K562 treated with DMSO at 1 percent for 12 hours (cell line): ENCODE data around the gene PCDHGA9. TPM values are rescaled to one million over a fixed set of nuclear protein-coding genes. Genes with fewer than 3 reads are reported as not detected.

Experiments used
- total RNA-seq: library from RNA; unstranded; fragments of 300-600 nt; gene quantifications from 2 replicates; pipeline ENCODE4 v1.2.3, GENCODE V29; 2022; ENCODE audit not compliant: insufficient read depth

Gene PCDHGA9
- 0.39 TPM in 1 of 2 replicates, not detected in the other for total RNA-seq

GRCh38 chr5:141402553-141403243 lies at the start of gene PCDHGA9:
PCDHGA9 (plus strand) TSS chr5:141402778; CDS start chr5:141402953, 175 bp downstream.

GRCh38 chr5:141354900-141355469 lies 47.6 kb upstream of the PCDHGA9 start, which contains the start of gene PCDHGA4:
PCDHGA4 (plus strand) TSS chr5:141355021; CDS start chr5:141355108, 87 bp downstream.

GRCh38 chr5:141359790-141360426 lies 42.7 kb upstream of the PCDHGA9 start, which contains the start of gene PCDHGB2:
PCDHGB2 (plus strand) TSS chr5:141359994; CDS start chr5:141360136, 142 bp downstream.

DNA sequence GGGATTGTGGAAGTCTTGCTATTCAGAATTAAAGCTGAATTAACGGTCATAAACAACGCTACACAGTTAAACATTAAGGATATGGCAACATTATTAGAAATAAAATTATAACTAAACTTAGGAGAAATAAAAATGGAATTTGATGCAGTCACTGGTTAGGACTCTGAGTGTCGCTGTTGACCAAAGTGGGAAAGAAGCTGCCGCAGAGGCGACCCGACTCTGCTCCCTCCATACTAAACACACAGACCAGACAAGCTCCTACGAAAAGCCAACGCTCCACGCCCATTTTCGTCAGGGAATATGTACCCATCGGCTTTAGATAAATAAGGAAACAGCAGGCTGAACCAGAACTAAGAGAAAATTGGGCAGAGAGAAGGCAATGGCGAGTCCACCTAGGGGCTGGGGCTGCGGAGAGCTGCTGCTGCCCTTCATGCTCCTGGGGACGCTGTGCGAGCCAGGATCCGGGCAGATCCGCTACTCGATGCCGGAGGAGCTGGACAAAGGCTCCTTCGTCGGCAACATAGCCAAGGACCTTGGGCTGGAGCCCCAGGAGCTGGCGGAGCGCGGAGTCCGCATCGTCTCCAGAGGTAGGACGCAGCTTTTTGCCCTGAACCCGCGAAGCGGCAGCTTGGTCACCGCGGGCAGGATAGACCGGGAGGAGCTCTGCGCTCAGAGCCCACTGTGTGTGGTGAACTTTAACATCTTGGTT lies 38.5 kb upstream of the PCDHGA9 start, which contains the start of gene PCDHGA5:
Gene PCDHGA5 (plus strand): TSS at position 211 of the 709 bp plus-strand sequence. CDS start 169 bp downstream, at position 380.

GRCh38 chr5:141369994-141370848 lies 32.4 kb upstream of the PCDHGA9 start, which contains the start of gene PCDHGB3:
PCDHGB3 (plus strand) TSS chr5:141370242; CDS start chr5:141370395, 153 bp downstream.

GRCh38 chr5:141373673-141374317 lies 28.8 kb upstream of the PCDHGA9 start, which contains the start of gene PCDHGA6:
PCDHGA6 (plus strand) TSS chr5:141373891; CDS start chr5:141374084, 193 bp downstream.

GRCh38 chr5:141382469-141383294 lies 19.9 kb upstream of the PCDHGA9 start, which contains the start of gene PCDHGA7:
PCDHGA7 (plus strand) TSS chr5:141382742; CDS start chr5:141382900, 158 bp downstream.

DNA sequence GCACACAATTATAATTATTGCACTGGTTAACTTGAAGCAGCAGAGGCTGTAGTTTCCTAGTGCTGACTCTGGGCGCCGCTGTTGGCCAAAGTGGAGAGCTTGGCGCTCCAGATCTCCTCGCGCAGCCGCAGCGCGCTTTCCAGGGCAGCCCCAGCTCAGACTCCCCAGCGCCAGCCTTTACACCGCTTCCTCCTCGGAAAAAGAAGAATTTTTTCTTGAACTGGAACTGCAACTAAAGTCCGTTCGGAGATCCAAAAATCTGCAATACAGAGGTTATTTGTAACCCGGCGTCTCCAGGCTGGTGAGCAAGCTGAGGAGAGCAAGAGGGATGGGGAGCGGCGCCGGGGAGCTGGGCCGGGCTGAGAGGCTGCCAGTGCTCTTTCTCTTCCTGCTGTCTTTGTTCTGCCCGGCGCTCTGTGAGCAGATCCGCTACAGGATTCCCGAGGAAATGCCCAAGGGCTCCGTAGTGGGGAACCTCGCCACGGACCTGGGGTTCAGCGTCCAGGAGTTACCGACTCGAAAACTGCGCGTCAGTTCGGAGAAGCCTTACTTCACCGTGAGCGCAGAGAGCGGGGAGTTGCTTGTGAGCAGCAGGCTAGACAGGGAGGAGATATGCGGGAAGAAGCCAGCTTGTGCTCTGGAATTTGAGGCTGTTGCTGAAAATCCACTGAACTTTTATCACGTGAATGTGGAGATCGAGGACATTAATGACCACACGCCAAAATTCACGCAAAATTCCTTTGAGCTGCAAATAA lies 14.8 kb upstream of the PCDHGA9 start, which contains the start of gene PCDHGB4:
Gene PCDHGB4 (plus strand): TSS at position 142 of the 755 bp plus-strand sequence. CDS start 187 bp downstream, at position 329.

DNA sequence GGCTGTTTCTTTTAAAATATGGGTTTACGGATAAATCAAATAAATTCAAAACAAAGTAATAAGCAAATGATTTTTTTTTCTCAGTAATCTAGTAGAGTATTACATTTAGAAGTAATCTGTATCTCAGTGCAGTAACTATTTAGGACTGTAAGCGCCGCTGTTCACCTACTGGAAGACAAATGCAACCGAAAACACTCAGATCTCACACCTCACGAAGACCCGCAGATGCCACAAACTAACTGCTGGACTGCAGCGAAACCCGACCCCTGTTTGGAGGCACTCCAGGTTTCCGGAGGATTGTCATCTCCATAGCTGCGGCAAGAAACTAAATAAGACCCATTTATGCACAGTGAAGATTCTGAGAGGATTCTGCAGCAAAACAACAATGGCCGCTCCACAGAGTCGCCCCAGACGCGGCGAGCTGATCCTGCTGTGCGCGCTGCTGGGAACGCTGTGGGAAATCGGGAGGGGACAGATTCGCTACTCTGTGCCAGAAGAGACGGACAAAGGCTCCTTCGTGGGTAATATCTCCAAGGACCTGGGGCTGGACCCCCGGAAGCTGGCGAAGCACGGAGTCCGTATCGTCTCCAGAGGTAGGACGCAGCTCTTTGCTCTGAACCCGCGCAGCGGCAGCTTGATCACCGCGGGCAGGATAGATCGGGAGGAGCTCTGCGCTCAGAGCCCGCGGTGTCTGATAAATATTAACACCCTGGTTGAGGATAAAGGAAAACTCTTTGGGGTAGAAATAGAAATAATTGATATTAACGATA lies 10.0 kb upstream of the PCDHGA9 start, which contains the start of gene PCDHGA8:
Gene PCDHGA8 (plus strand): TSS at position 205 of the 770 bp plus-strand sequence. CDS start 181 bp downstream, at position 386.

DNA sequence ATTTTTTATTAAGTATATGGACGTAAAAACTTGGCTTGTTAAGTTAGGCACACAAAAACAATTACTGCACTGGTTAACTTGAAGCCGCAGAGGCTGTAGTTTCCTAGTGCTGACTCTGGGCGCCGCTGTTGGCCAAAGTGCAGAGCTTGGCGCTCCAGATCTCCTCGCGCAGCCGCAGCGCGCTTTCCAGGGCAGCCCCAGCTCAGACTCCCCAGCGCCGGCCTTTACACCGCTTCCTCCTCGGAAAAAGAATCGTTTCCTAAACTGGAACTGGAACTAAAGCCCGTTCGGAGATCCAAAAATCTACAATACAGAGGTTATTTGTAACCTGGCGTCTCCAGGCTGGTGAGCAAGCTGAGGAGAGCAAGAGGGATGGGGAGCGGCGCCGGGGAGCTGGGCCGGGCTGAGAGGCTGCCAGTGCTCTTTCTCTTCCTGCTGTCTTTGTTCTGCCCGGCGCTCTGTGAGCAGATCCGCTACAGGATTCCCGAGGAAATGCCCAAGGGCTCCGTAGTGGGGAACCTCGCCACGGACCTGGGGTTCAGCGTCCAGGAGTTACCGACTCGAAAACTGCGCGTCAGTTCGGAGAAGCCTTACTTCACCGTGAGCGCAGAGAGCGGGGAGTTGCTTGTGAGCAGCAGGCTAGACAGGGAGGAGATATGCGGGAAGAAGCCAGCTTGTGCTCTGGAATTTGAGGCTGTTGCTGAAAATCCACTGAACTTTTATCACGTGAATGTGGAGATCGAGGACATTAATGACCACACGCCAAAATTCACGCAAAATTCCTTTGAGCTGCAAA lies 4.6 kb upstream of the PCDHGA9 start, which contains the start of gene PCDHGB5:
Gene PCDHGB5 (plus strand): TSS at position 192 of the 796 bp plus-strand sequence. CDS start 181 bp downstream, at position 373.

DNA sequence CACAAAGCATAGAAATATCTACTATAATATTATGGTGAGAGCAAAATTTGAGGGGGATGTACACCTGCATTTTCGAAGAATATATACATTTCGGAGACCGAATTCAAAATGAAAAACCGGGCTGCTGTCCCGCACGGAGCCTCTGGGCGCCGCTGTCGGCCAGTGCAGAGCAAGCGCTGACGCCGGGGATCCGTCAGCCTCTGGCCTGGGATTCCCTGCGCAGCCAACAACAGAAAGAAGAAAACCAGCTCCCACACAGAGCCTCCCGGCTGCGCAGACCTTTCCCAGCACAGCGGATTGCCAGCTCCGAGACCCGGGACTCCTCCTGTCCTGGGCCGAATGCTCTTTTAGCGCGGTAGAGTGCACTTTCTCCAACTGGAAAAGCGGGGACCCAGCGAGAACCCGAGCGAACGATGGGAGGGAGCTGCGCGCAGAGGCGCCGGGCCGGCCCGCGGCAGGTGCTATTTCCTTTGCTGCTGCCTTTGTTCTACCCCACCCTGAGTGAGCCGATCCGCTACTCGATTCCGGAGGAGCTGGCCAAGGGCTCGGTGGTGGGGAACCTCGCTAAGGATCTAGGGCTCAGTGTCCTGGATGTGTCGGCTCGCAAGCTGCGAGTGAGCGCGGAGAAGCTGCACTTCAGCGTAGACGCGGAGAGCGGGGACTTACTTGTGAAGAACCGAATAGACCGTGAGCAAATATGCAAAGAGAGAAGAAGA lies 5.4 kb downstream of the PCDHGA9 start, which contains the start of gene PCDHGB6:
Gene PCDHGB6 (plus strand): TSS at position 232 of the 716 bp plus-strand sequence. CDS start 182 bp downstream, at position 414.

DNA sequence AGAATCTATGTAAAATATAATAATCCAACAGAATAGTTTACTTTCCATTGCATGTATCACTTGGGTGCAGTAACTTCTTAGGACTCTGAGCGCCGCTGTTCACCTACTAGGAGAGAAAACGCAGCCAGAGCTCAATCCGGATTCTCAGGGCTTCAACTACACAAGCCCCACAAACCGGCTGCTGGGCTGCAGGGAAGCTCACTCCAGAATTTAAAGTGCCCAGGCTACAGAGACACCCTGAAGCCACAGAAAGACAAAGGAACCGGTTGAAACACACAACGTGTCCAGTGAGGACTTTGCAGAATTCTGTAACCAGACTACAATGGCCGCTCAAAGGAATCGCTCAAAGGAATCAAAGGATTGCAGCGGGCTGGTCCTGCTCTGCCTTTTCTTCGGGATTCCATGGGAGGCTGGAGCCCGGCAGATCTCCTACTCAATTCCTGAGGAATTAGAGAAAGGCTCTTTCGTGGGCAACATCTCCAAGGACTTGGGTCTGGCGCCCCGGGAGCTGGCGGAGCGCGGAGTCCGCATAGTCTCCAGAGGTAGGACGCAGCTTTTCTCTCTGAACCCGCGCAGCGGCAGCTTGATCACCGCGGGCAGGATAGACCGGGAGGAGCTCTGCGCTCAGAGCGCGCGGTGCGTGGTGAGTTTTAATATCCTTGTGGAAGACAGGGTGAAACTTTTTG lies 10.4 kb downstream of the PCDHGA9 start, which contains the start of gene PCDHGA10:
Gene PCDHGA10 (plus strand): TSS at position 134 of the 686 bp plus-strand sequence. CDS start 189 bp downstream, at position 323.

DNA sequence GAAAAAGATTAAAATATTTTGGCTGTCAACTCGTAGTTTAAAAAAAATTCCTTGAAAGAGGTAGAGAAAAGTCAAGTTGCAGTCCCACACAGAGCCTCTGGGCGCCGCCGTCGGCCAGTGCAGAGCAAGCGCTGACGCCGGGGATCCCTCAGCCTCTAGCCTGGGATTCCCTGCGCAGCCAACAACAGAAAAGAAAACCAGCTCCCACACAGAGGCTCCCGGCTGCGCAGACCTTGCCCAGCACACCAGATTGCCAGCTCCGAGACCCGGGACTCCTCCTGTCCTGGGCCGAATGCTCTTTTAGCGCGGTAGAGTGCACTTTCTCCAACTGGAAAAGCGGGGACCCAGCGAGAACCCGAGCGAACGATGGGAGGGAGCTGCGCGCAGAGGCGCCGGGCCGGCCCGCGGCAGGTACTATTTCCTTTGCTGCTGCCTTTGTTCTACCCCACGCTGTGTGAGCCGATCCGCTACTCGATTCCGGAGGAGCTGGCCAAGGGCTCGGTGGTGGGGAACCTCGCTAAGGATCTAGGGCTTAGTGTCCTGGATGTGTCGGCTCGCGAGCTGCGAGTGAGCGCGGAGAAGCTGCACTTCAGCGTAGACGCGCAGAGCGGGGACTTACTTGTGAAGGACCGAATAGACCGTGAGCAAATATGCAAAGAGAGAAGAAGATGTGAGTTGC lies 15.1 kb downstream of the PCDHGA9 start, which contains the start of gene PCDHGB7:
Gene PCDHGB7 (plus strand): TSS at position 184 of the 679 bp plus-strand sequence. CDS start 183 bp downstream, at position 367.

DNA sequence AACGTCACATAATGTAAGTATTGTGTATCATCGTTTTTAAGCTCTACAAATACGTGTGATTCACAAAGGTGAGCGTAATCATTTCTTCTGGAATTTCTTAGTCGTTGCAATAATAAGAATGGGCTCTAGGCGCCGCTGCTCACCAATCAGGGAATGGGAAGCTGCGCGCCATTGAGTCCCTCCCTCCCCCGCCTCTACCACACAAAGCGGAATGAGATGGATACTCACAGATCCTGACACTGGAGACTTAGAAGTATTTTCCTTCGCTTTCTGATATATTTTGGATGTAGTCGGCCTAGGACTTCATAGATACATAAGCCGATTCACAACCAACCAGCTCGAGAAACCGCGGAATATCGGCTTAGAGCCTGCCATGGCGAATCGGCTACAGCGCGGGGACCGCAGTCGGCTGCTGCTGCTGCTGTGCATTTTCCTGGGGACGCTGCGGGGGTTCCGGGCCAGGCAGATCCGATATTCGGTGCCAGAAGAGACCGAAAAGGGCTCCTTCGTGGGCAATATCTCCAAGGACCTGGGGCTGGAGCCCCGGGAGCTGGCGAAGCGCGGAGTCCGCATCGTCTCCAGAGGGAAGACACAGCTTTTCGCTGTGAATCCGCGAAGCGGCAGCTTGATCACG lies 18.4 kb downstream of the PCDHGA9 start, which contains the start of gene PCDHGA11:
Gene PCDHGA11 (plus strand): TSS at position 197 of the 634 bp plus-strand sequence. CDS start 177 bp downstream, at position 374.

